H1 (cell line): Measurements from ENCODE around the gene CCDC89. TPM values are rescaled to one million over a fixed set of nuclear protein-coding genes. Genes with fewer than 3 reads are reported as not detected.

Experiments used
- BCL11A ChIP-seq, 2 experiments: IDR thresholded peaks; one replicate each; pipeline ENCODE4 v1.6.1; 2011; ENCODE audit warnings: low read depth in 2 of 2, low read length in 2 of 2, mild to moderate bottlenecking in 2 of 2
- CBX5 ChIP-seq: fragments of 300-800, 300-1000 bp; sonication (generic); IDR thresholded peaks from 2 replicates; pipeline ENCODE4 v1.7.1; 2016; ENCODE audit warnings: antibody characterized with exemption, low read length, low read depth
- CTBP2 ChIP-seq: IDR thresholded peaks from 2 replicates; pipeline ENCODE4 v1.7.0; 2011; ENCODE audit warnings: borderline replicate concordance, mild to moderate bottlenecking, moderate library complexity, mixed read lengths, low read length; ENCODE audit not compliant: insufficient read depth, insufficient read length
- GABPA ChIP-seq: IDR thresholded peaks from 2 replicates; pipeline ENCODE4 v1.6.1; 2011; ENCODE audit warnings: mild to moderate bottlenecking, low read length, moderate library complexity, borderline replicate concordance; ENCODE audit not compliant: insufficient read depth
- NRF1 ChIP-seq: IDR thresholded peaks from 2 replicates; pipeline ENCODE4 v1.6.1; 2011; ENCODE audit warnings: mild to moderate bottlenecking, low read depth, low read length, improper control_type of control experiment
- POLR2AphosphoS5 ChIP-seq: IDR thresholded peaks from 2 replicates; pipeline ENCODE4 v1.6.1; 2011; ENCODE audit warnings: low read depth, low read length
- RAD21 ChIP-seq, 2 experiments: IDR thresholded peaks in 1 of 2; conservative IDR thresholded peaks in 1 of 2; 2 replicates each; pipeline ENCODE4 v1.6.1; 2011; ENCODE audit warnings: low read depth in 2 of 2, low read length in 2 of 2, improper control_type of control experiment in 1 of 2, inconsistent platforms in 1 of 2, mild to moderate bottlenecking in 1 of 2, moderate library complexity in 1 of 2
- polyA plus RNA-seq, 7 experiments: library from polyadenylated mRNA; depleted of rRNA in 3 of 7; stranded (reverse) in 5 of 7; unstranded in 2 of 7; fragments of >200 nt in 5 of 7; fragments of 200-250 nt in 2 of 7; gene quantifications; 1 replicate in 5 of 7; 2 replicates in 1 of 7; 4 replicates in 1 of 7; pipeline versions ENCODE4 v1.2.1 to v1.2.3, GENCODE V29; 2011 to 2013; ENCODE audit warnings: missing spikeins in 2 of 7, mixed read lengths in 2 of 7
- total RNA-seq: library from RNA; stranded (reverse); fragmentation: NEBNext Ultra II Directional; extraction: Animal tissue kit (Norgen Biotek cat#: 25700); gene quantifications from 2 replicates; pipeline ENCODE4 v1.2.1, GENCODE V29; 2021
- TF ChIP-seq, protein P1 (sequence below): IDR thresholded peaks from 2 replicates; pipeline ENCODE4 v1.6.1; 2012; ENCODE audit warnings: low read length, inconsistent platforms

CCDC89 gene
- total and polyA plus RNA-seq, 2 of the 8 experiments (the other 6 are each of a cell fraction or from before 2014, with no cell fraction given) = not detected

DNA sequence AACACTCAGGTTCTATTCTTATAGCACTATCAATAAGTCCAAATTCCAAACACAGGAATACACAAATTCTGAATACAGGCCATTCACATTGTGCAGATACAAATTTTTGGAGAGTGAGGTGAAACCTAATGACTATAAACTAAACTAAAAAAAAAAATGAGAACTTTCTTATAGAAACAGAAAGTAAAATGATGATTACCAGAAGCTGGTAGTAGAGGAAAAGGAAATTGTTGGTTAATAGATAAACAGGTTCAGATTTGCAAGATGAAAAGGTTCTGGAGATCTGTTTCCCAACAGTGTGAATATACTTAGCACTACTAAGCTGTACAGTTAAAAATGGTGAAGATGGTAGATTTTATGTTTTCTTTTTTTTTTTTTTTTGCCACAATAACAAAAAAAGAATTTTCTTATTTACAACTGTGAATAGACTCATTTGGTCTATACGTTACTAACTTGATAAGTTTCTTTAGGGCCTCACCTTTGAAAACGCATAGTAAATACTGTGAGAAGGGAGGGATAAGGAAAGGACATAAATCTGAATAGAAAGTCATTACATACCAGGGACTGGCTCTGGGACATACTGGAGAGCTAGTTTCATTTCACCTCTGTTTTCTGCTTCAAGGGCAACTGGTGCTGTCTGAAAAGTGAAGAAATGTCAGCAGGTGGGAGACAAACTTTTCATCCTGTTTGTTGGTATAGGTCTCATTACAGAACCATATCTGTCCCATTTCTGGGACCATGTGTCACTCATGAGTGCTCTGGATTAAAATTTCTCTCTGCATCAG lies 14.2 kb upstream of the CCDC89 start (continued):
- no peak for TF ChIP-seq CTBP2
- TF ChIP-seq POLR2AphosphoS5 = no peak
- TF ChIP-seq RAD21 (IDR thresholded peaks at IDR 0.05 in 1 of 2, conservative IDR thresholded peaks at IDR 0.05 in 1 of 2; ENCODE audit: low read depth in 2 of 2, low read length in 2 of 2) = no peak
- TF ChIP-seq NRF1 = no peak
- no peak for TF ChIP-seq GABPA
- TF ChIP-seq, protein P1, sequence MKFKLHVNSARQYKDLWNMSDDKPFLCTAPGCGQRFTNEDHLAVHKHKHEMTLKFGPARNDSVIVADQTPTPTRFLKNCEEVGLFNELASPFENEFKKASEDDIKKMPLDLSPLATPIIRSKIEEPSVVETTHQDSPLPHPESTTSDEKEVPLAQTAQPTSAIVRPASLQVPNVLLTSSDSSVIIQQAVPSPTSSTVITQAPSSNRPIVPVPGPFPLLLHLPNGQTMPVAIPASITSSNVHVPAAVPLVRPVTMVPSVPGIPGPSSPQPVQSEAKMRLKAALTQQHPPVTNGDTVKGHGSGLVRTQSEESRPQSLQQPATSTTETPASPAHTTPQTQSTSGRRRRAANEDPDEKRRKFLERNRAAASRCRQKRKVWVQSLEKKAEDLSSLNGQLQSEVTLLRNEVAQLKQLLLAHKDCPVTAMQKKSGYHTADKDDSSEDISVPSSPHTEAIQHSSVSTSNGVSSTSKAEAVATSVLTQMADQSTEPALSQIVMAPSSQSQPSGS = no peak
- TF ChIP-seq CBX5 = no peak
- TF ChIP-seq BCL11A (IDR thresholded peaks at IDR 0.05; ENCODE audit: low read depth in 2 of 2, low read length in 2 of 2) = no peak
- TF ChIP-seq, all 59 proteins: peak for 0
